ENCODE results near the gene TADA2B. TPM values are rescaled to one million over a fixed set of nuclear protein-coding genes. Genes with fewer than 3 reads are reported as not detected.

The TADA2B gene
- total RNA-seq = 10 to 100 TPM; 22.7 to 36.3 (median 35.9) TPM
- total RNA-seq (2013) = 27.6 TPM

- Histone ChIP-seq H3K36me3 (ENCODE audit: control insufficient read depth, insufficient read depth, low read length) (no peaks in the 10 kb centered on the region), H3K27ac (ENCODE audit: low read length) (peak within 1 kb of the TSS; percentile 65), H3K4me3 (ENCODE audit: low read length) (peak within 1 kb of the TSS; percentile 85), H3K4me1 (ENCODE audit: control insufficient read depth, insufficient read depth, low read length) (peaks cover 51% of the 10 kb centered on the region), H3K9me3 (ENCODE audit: control insufficient read depth, insufficient read depth, low read length) (no peaks in the 10 kb centered on the region), H3K27me3 (ENCODE audit: control insufficient read depth, insufficient read depth, low read length) (no peaks in the 10 kb centered on the region)
- peak; percentile 48 to 65 (median 57) for ATAC-seq
- intact Hi-C loops (cut with micrococcal nuclease) = loop anchor here (1.0 kb wide), 2 partner anchors 25 to 57 kb away; partner anchors contain the start of gene GRPEL1
- H3K4me3 Mint-ChIP-seq = peak within 1 kb of the TSS; percentile 95
- H3K27ac Mint-ChIP-seq = peak within 1 kb of the TSS; percentile 84 to 95
- under 1% methylated on average over 119 of the region's 119 CpGs for WGBS (ENCODE audit: insufficient coverage)
- H3K36me3 Mint-ChIP-seq = no peaks in the 10 kb centered on the region
- H3K27me3 Mint-ChIP-seq (ENCODE audit: low read depth in 2 of 2) = no peaks in the 10 kb centered on the region
- no peaks in the 10 kb centered on the region for H3K9me3 Mint-ChIP-seq
- peaks cover 39 to 60% of the 10 kb centered on the region in 2 donors for H3K4me1 Mint-ChIP-seq
- TF ChIP-seq CTCF (IDR thresholded peaks at IDR 0.05) = no peak
- peak; percentile 45 to 76 for DNase-seq
Measured at GRCh38 chr4:7043284-7044136, at the start of gene TADA2B. Gene TADA2B, plus strand, starts transcription at chr4:7043372. Its CDS starts 208 bp downstream, at chr4:7043580.

- intact Hi-C loops (cut with micrococcal nuclease) = no loop called here
- TF ChIP-seq CTCF (IDR thresholded peaks at IDR 0.05) = no peak
- Mint-ChIP-seq H3K27ac (no peak overlapping the region), H3K4me1 (peaks cover 7 to 18% of the 10 kb centered on the region in 2 donors), H3K36me3 (no peaks in the 10 kb centered on the region), H3K9me3 (no peaks in the 10 kb centered on the region), H3K4me3 (no peak overlapping the region), H3K27me3 (ENCODE audit: low read depth in 2 of 2) (no peaks in the 10 kb centered on the region)
- ATAC-seq = no peak
- Histone ChIP-seq H3K27me3 (ENCODE audit: control insufficient read depth, insufficient read depth, low read length) (no peaks in the 10 kb centered on the region), H3K4me1 (ENCODE audit: control insufficient read depth, insufficient read depth, low read length) (peaks cover 12% of the 10 kb centered on the region), H3K36me3 (ENCODE audit: control insufficient read depth, insufficient read depth, low read length) (peaks cover 46% of the 10 kb centered on the region), H3K4me3 (ENCODE audit: low read length) (no peak overlapping the region), H3K27ac (ENCODE audit: low read length) (no peak overlapping the region), H3K9me3 (ENCODE audit: control insufficient read depth, insufficient read depth, low read length) (no peaks in the 10 kb centered on the region)
- no peak for DNase-seq
- 99% methylated on average over 12 of the region's 12 CpGs for WGBS (ENCODE audit: insufficient coverage)
Measured at GRCh38 chr4:6996481-6996880, 46.7 kb upstream of the TADA2B start.

GRCh38 chr4:6999172-7000086 is 43.7 kb upstream of the TADA2B start:
- Histone ChIP-seq H3K4me1 (ENCODE audit: control insufficient read depth, insufficient read depth, low read length) (no peaks in the 10 kb centered on the region), H3K27ac (ENCODE audit: low read length) (no peak overlapping the region), H3K27me3 (ENCODE audit: control insufficient read depth, insufficient read depth, low read length) (no peaks in the 10 kb centered on the region), H3K36me3 (ENCODE audit: control insufficient read depth, insufficient read depth, low read length) (peaks cover 60% of the 10 kb centered on the region), H3K9me3 (ENCODE audit: control insufficient read depth, insufficient read depth, low read length) (no peaks in the 10 kb centered on the region), H3K4me3 (ENCODE audit: low read length) (no peak overlapping the region)
- no peak for TF ChIP-seq CTCF (IDR thresholded peaks at IDR 0.05)
- intact Hi-C loops (cut with micrococcal nuclease) = no loop called here
- no peaks in the 10 kb centered on the region for H3K27me3 Mint-ChIP-seq (ENCODE audit: low read depth in 2 of 2)
- DNase-seq (peak in 1 of 2 donors; percentile 16), ATAC-seq (no peak)
- H3K36me3 Mint-ChIP-seq = peaks cover 11% of the 10 kb centered on the region
- no peaks in the 10 kb centered on the region for H3K9me3 Mint-ChIP-seq
- H3K4me1 Mint-ChIP-seq = peaks cover 0 to 4% of the 10 kb centered on the region in 2 donors
- H3K27ac Mint-ChIP-seq = no peak overlapping the region
- WGBS (ENCODE audit: insufficient coverage) = 94% methylated on average over 14 of the region's 14 CpGs
- no peak overlapping the region for H3K4me3 Mint-ChIP-seq
